ENCODE data around the gene FERD3L.

DNA sequence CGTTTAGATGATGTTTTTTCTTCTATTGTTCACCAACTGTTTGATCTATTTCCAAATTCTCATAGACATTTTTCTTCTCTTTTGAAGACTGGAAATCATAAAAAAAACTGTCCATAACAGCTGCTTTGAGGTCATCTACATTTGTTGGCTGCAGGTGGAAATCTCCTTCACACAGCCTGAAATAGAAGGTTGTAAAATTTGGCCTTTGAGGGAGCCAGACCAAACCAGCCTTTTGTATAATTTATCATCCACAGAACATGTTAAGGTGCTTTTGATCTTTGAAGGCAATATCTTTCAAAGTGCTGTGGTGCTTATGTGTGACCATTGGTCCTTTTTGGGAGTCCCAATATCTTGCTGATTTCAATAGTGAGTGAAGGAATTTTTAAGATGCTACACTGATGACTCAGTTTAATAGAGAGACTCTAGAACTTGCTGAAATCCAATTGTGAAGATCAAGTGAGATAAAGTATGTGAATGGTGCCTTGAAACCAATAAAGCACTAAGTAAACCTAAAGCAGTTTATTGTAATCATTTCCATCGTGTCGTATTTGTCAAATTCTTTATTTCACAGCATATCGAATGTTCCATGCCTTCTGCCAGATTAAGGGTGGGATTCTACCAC lies 5.4 kb downstream of the FERD3L start:
- TF ChIP-seq, protein P1, sequence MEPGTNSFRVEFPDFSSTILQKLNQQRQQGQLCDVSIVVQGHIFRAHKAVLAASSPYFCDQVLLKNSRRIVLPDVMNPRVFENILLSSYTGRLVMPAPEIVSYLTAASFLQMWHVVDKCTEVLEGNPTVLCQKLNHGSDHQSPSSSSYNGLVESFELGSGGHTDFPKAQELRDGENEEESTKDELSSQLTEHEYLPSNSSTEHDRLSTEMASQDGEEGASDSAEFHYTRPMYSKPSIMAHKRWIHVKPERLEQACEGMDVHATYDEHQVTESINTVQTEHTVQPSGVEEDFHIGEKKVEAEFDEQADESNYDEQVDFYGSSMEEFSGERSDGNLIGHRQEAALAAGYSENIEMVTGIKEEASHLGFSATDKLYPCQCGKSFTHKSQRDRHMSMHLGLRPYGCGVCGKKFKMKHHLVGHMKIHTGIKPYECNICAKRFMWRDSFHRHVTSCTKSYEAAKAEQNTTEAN (CRISPR knock-in tag; IDR thresholded peaks at IDR 0.05) = no peak
- no peak for TF ChIP-seq RELA (CRISPR knock-in tag; IDR thresholded peaks at IDR 0.05; ENCODE audit: borderline replicate concordance)
- TF ChIP-seq, protein P2, sequence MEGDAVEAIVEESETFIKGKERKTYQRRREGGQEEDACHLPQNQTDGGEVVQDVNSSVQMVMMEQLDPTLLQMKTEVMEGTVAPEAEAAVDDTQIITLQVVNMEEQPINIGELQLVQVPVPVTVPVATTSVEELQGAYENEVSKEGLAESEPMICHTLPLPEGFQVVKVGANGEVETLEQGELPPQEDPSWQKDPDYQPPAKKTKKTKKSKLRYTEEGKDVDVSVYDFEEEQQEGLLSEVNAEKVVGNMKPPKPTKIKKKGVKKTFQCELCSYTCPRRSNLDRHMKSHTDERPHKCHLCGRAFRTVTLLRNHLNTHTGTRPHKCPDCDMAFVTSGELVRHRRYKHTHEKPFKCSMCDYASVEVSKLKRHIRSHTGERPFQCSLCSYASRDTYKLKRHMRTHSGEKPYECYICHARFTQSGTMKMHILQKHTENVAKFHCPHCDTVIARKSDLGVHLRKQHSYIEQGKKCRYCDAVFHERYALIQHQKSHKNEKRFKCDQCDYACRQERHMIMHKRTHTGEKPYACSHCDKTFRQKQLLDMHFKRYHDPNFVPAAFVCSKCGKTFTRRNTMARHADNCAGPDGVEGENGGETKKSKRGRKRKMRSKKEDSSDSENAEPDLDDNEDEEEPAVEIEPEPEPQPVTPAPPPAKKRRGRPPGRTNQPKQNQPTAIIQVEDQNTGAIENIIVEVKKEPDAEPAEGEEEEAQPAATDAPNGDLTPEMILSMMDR (IDR thresholded peaks at IDR 0.05) = no peak
- TF ChIP-seq, protein P3, sequence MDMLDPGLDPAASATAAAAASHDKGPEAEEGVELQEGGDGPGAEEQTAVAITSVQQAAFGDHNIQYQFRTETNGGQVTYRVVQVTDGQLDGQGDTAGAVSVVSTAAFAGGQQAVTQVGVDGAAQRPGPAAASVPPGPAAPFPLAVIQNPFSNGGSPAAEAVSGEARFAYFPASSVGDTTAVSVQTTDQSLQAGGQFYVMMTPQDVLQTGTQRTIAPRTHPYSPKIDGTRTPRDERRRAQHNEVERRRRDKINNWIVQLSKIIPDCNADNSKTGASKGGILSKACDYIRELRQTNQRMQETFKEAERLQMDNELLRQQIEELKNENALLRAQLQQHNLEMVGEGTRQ (CRISPR knock-in tag; IDR thresholded peaks at IDR 0.05) = no peak
- TF ChIP-seq, protein P4, sequence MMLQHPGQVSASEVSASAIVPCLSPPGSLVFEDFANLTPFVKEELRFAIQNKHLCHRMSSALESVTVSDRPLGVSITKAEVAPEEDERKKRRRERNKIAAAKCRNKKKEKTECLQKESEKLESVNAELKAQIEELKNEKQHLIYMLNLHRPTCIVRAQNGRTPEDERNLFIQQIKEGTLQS (CRISPR knock-in tag; conservative IDR thresholded peaks at IDR 0.05) = no peak
- no peak for TF ChIP-seq MYBL2 (CRISPR knock-in tag; IDR thresholded peaks at IDR 0.05)
- no peak for TF ChIP-seq ETV6 (CRISPR knock-in tag; IDR thresholded peaks at IDR 0.05)

All from WTC11 (cell line).